Heart left ventricle (tissue), 16 donors: ENCODE results near the gene SSNA1. TPM values are rescaled to one million over a fixed set of nuclear protein-coding genes. Genes with fewer than 3 reads are reported as not detected.
A peak's percentile ranks its signal among the peaks of the same experiment; 100 is the strongest.

ENCODE experiments used
- ATAC-seq, 4 donors: fragments of 200-7000 bp; cut with Tn5 transposase; one replicate each; pipeline ENCODE4 v1.9.1; 2020 to 2022; ENCODE audit warnings: moderate library complexity in 4 of 4, mild to moderate bottlenecking in 3 of 4, moderate number of reproducible peaks in 1 of 4
- DNase-seq, 5 donors: peaks; one replicate each; pipeline ENCODE4 v3.0.0-alpha.2; 2020
- H3K27ac ChIP-seq, 12 donors: fragments of 200-600 bp; sonication (generic) in 4 of 12; one replicate each; pipeline versions ENCODE4 v1.5.0 to v1.8.0; 2016 to 2022; ENCODE audit warnings: mild to moderate bottlenecking in 2 of 12
- H3K27me3 ChIP-seq, 9 donors: fragments of 200-600 bp; sonication (generic) in 2 of 9; one replicate each; pipeline versions ENCODE4 v1.5.1 to v1.8.0; 2016 to 2022; ENCODE audit warnings: mild to moderate bottlenecking in 3 of 9
- H3K36me3 ChIP-seq, 9 donors: fragments of 200-600 bp; sonication (generic) in 2 of 9; one replicate each; pipeline versions ENCODE4 v1.5.0 to v1.8.0; 2018 to 2022; ENCODE audit warnings: mild to moderate bottlenecking in 2 of 9
- H3K4me1 ChIP-seq, 12 donors: fragments of 200-600 bp; sonication (generic) in 4 of 12; one replicate each; pipeline versions ENCODE4 v1.5.0 to v1.8.0; 2016 to 2022; ENCODE audit warnings: mild to moderate bottlenecking in 3 of 12
- H3K4me3 ChIP-seq, 12 donors: fragments of 200-600 bp; sonication (generic) in 4 of 12; one replicate each; pipeline versions ENCODE4 v1.5.0 to v1.8.0; 2017 to 2022; ENCODE audit warnings: mild to moderate bottlenecking in 9 of 12, moderate library complexity in 4 of 12
- H3K9me3 ChIP-seq, 12 donors: fragments of 200-600 bp; sonication (generic) in 4 of 12; one replicate each; pipeline versions ENCODE4 v1.5.0 to v1.8.0; 2016 to 2022; ENCODE audit warnings: mild to moderate bottlenecking in 1 of 12
- CTCF ChIP-seq, 12 donors: fragments of 200-600 bp; sonication (generic) in 4 of 12; IDR thresholded peaks; one replicate each; pipeline versions ENCODE4 v1.5.0 to v1.8.0; 2018 to 2022; ENCODE audit warnings: antibody characterized with exemption in 12 of 12, mild to moderate bottlenecking in 5 of 12
- POLR2A ChIP-seq, 2 donors: fragments of 450-650 bp; IDR thresholded peaks; one replicate each; pipeline ENCODE4 v1.6.1; 2017; ENCODE audit warnings: antibody characterized with exemption in 2 of 2, mild to moderate bottlenecking in 2 of 2, moderate library complexity in 2 of 2
- WGBS, 4 donors: extraction: QIAGEN DNeasy Blood & Tissue Kit in 2 of 4; methylation state at CpG; one replicate each; pipeline versions ENCODE4 v1.1.5 to v1.1.7; 2013 to 2018; 5-methylcytosine and 5-hydroxymethylcytosine counted together
- intact Hi-C, 10 donors: fragments of 100-400 bp; cut with DNase I; formaldehyde crosslinking; loops; one replicate each; pipeline versions ENCODE4 v1.11.1 to v1.14.2; 2022
- polyA plus RNA-seq, 2 donors: library from polyadenylated mRNA; stranded (reverse); fragments of 200-250 nt; gene quantifications; one replicate each; pipeline ENCODE4 v1.2.3, GENCODE V29; 2013
- total RNA-seq, 9 donors: library from RNA; depleted of rRNA in 2 of 9; stranded (reverse); fragments of >200 nt in 2 of 9; fragmentation: NEBNext Ultra II Directional in 3 of 9; extraction: Animal tissue kit (Norgen Biotek cat#: 25700) in 3 of 9; gene quantifications; one replicate each; pipeline versions ENCODE4 v1.1.0 to v1.2.4, GENCODE V29; 2016 to 2023
- donor health status: ischemic (EF 13 %, LVEDD 7.1; RV severe dilation, severe dysfunction).
- donor health status: healthy with polysubstance abuse.
- donor health status: DM: no; HTN: yes; CAD: no.
- donor health status: DM: no; HTN: no; CAD: no.
- donor health status: ischemic (EF 25% LVEDD 6.9; RV normal size, moderate dysfunction).
- donor health status: ischemic (EF 25% LVEDD 5.7; RV mildly dilated, moderate dysfunction).
- donor health status: healthy.
- donor health status: DM: yes; HTN: yes; CAD: no.
- donor health status: ischemic (EF 35%, LVEDD 5.7; RV mildly dilated, moderate dysfunction).
- donor health status: nonischemic (EF 11% LVEDD 7.7; RV severe dilation, severe dysfunction).
- donor health status: DM: yes; HTN: yes; CAD: no.
- donor health status: PGD.
- donor health status: ischemic (EF 29% LVEDD 5.4; RV normal size, mild dysfunction).
- donor health status: nonischemic (EF 23%, LVEDD 6.1; RV moderate dilation, normal function).

SSNA1 gene
- total and polyA plus RNA-seq, 11 donors = 46.0 to 161 (median 67.7) TPM

- Histone ChIP-seq H3K4me1 (peaks cover 0 to 50% (median 27%) of the 10 kb centered on the region in 12 donors), H3K27ac (no peak overlapping the region)
- WGBS, 4 donors = 67 to 84% (median 70%) methylated on average over 25 to 35 of the region's 35 CpGs
Measured at GRCh38 chr9:137235424-137236237, 47.2 kb downstream of the SSNA1 start.

GRCh38 chr9:137236238-137236935 lies 47.9 kb downstream of the SSNA1 start:
- DNase-seq (peak; percentile 84 to 94 (median 87)), ATAC-seq (peak; percentile 21 to 54 (median 43))
- H3K36me3 ChIP-seq = no peaks in the 10 kb centered on the region
- peaks cover 0 to 21% (median 13%) of the 10 kb centered on the region in 9 donors for H3K27me3 ChIP-seq
- H3K27ac ChIP-seq = peak overlapping the region in 1 of 12 donors; percentile 37
- intact Hi-C loops = loop anchor here in 2 of 10 donors (5.0 to 10.0 kb wide), 2 partner anchors 119 to 452 kb away; no protein-coding TSS in a partner anchor
- WGBS, 4 donors = 10 to 17% (median 14%) methylated on average over 10 to 31 of the region's 31 CpGs
- TF ChIP-seq CTCF (IDR thresholded peaks at IDR 0.05) (peak; percentile 91 to 100 (median 98)), POLR2A (IDR thresholded peaks at IDR 0.05) (peak in 1 of 2 donors; percentile 18)
- H3K4me3 ChIP-seq = peak overlapping the region in 10 of 12 donors; percentile 4 to 41 (median 32)
- peaks cover 0 to 50% (median 27%) of the 10 kb centered on the region in 12 donors for H3K4me1 ChIP-seq
- no peaks in the 10 kb centered on the region for H3K9me3 ChIP-seq

More at GRCh38 chr9:137235424-137236237, 47.2 kb downstream of the SSNA1 start:
- no peak for TF ChIP-seq CTCF (IDR thresholded peaks at IDR 0.05)
- no peak for TF ChIP-seq POLR2A (IDR thresholded peaks at IDR 0.05)
- ATAC-seq = no peak
- Histone ChIP-seq H3K9me3 (no peaks in the 10 kb centered on the region), H3K36me3 (no peaks in the 10 kb centered on the region), H3K4me3 (peak overlapping the region in 10 of 12 donors; percentile 4 to 41 (median 32)), H3K27me3 (peaks cover 0 to 29% (median 19%) of the 10 kb centered on the region in 9 donors)
- no peak for DNase-seq
- intact Hi-C loops = loop anchor here in 2 of 10 donors (5.0 to 10.0 kb wide), 2 partner anchors 118 to 451 kb away; no protein-coding TSS in a partner anchor

GRCh38 chr9:137236936-137237421 lies 48.5 kb downstream of the SSNA1 start:
- intact Hi-C loops = loop anchor here in 2 of 10 donors (5.0 to 10.0 kb wide), 2 partner anchors 120 to 452 kb away; no protein-coding TSS in a partner anchor
- H3K27ac ChIP-seq = peak overlapping the region in 2 of 12 donors; percentile 9 to 37
- no peak for ATAC-seq

More at GRCh38 chr9:137236936-137237421, 48.5 kb downstream of the SSNA1 start:
- no peak for TF ChIP-seq CTCF (IDR thresholded peaks at IDR 0.05)
- no peak for TF ChIP-seq POLR2A (IDR thresholded peaks at IDR 0.05)
- Histone ChIP-seq H3K4me1 (peaks cover 0 to 53% (median 28%) of the 10 kb centered on the region in 12 donors), H3K4me3 (peak overlapping the region in 8 of 12 donors; percentile 23 to 41 (median 32)), H3K9me3 (no peaks in the 10 kb centered on the region), H3K36me3 (peaks cover 0 to 3% (median under 1%) of the 10 kb centered on the region in 9 donors), H3K27me3 (peaks cover 0 to 15% (median 9%) of the 10 kb centered on the region in 9 donors)
- WGBS, 4 donors = 43 to 92% (median 72%) methylated on average over 2 to 11 of the region's 11 CpGs
- DNase-seq = no peak
